HepG2 (cell line): ENCODE results near the gene CAP2. TPM values are rescaled to one million over a fixed set of nuclear protein-coding genes. Genes with fewer than 3 reads are reported as not detected.

Source experiments
- ARID4A ChIP-seq: sonication (generic); formaldehyde crosslinking; IDR thresholded peaks from 2 replicates; pipeline ENCODE4 v1.5.0; 2020; ENCODE audit warnings: mild to moderate bottlenecking, missing genetic modification reagents, borderline replicate concordance
- ARNTL ChIP-seq: sonication (generic); formaldehyde crosslinking; IDR thresholded peaks from 2 replicates; pipeline ENCODE4 v1.4.0; 2020; ENCODE audit warnings: mild to moderate bottlenecking, missing genetic modification reagents
- ERF ChIP-seq: IDR thresholded peaks from 2 replicates; pipeline ENCODE4 v1.6.1; 2018; ENCODE audit warnings: missing biosample characterization, missing genetic modification reagents
- FOXA3 ChIP-seq: IDR thresholded peaks from 2 replicates; pipeline ENCODE4 v1.6.1; 2016; ENCODE audit warnings: missing genetic modification reagents, missing compliant biosample characterization
- FOXP4 ChIP-seq: sonication (generic); formaldehyde crosslinking; IDR thresholded peaks from 2 replicates; pipeline ENCODE4 v1.4.0; 2020; ENCODE audit warnings: missing genetic modification reagents
- GATAD2A ChIP-seq: IDR thresholded peaks from 2 replicates; pipeline ENCODE4 v1.6.1; 2016
- HMGXB4 ChIP-seq, 2 experiments: sonication (generic) in 1 of 2; formaldehyde crosslinking in 1 of 2; IDR thresholded peaks; 2 replicates each; pipeline versions ENCODE4 v1.4.0 to v1.6.1; 2018 to 2020; ENCODE audit warnings: missing genetic modification reagents in 2 of 2, borderline replicate concordance in 1 of 2, low read depth in 1 of 2, mild to moderate bottlenecking in 1 of 2, missing biosample characterization in 1 of 2
- KMT2B ChIP-seq: IDR thresholded peaks from 2 replicates; pipeline ENCODE4 v1.6.1; 2016; ENCODE audit warnings: missing genetic modification reagents, missing compliant biosample characterization
- NR2C2 ChIP-seq: sonication (generic); formaldehyde crosslinking; IDR thresholded peaks from 2 replicates; pipeline ENCODE4 v1.4.0; 2020; ENCODE audit warnings: missing genetic modification reagents, mild to moderate bottlenecking, moderate library complexity, borderline replicate concordance
- SP5 ChIP-seq: IDR thresholded peaks from 2 replicates; pipeline ENCODE4 v1.6.1; 2016; ENCODE audit warnings: low read depth, borderline replicate concordance
- TFAP4 ChIP-seq: sonication (generic); IDR thresholded peaks from 2 replicates; pipeline ENCODE4 v1.6.1; 2016; ENCODE audit warnings: low read depth, borderline replicate concordance
- ZFAT ChIP-seq: sonication (generic); formaldehyde crosslinking; conservative IDR thresholded peaks from 2 replicates; pipeline ENCODE4 v1.8.1; 2023; ENCODE audit warnings: missing genetic modification reagents, inconsistent platforms
- ZNF263 ChIP-seq: sonication (generic); formaldehyde crosslinking; IDR thresholded peaks from 2 replicates; pipeline ENCODE4 v1.4.0; 2020; ENCODE audit warnings: missing genetic modification reagents
- ZNF331 ChIP-seq: sonication (generic); formaldehyde crosslinking; IDR thresholded peaks from 2 replicates; pipeline ENCODE4 v1.4.0; 2020; ENCODE audit warnings: missing genetic modification reagents
- ZNF430 ChIP-seq: sonication (generic); formaldehyde crosslinking; IDR thresholded peaks from 2 replicates; pipeline ENCODE4 v1.9.0; 2021; ENCODE audit warnings: mild to moderate bottlenecking, missing genetic modification reagents
- ZNF562 ChIP-seq: sonication (generic); formaldehyde crosslinking; IDR thresholded peaks from 2 replicates; pipeline ENCODE4 v1.8.0; 2022; ENCODE audit warnings: missing genetic modification reagents, borderline replicate concordance
- ZNF598 ChIP-seq: sonication (generic); formaldehyde crosslinking; IDR thresholded peaks from 2 replicates; pipeline ENCODE4 v1.5.1; 2020; ENCODE audit warnings: mild to moderate bottlenecking, missing genetic modification reagents, borderline replicate concordance
- ZNF746 ChIP-seq: sonication (generic); formaldehyde crosslinking; IDR thresholded peaks from 2 replicates; pipeline ENCODE4 v1.8.0; 2022; ENCODE audit warnings: mild to moderate bottlenecking, missing genetic modification reagents
- ZNF788 ChIP-seq: sonication (generic); formaldehyde crosslinking; IDR thresholded peaks from 2 replicates; pipeline ENCODE4 v1.5.0; 2020; ENCODE audit warnings: mild to moderate bottlenecking, missing genetic modification reagents, borderline replicate concordance
- polyA plus RNA-seq, 8 experiments: library from polyadenylated mRNA; depleted of rRNA in 3 of 8; stranded (reverse) in 7 of 8; unstranded in 1 of 8; fragments of >200 nt; fragmentation: Illumina TruSeq in 4 of 8; extraction: Trizol in 4 of 8; gene quantifications; 2 replicates each; pipeline versions ENCODE4 v1.2.1 to v1.2.3, GENCODE V29; 2011 to 2016; ENCODE audit warnings: low read depth in 4 of 8, missing spikeins in 1 of 8, mixed read lengths in 1 of 8; ENCODE audit not compliant: insufficient read depth in 1 of 8
- total RNA-seq, 5 experiments: library from RNA; depleted of rRNA; stranded (reverse); fragments of >200 nt; fragmentation: Illumina TruSeq; extraction: Trizol; gene quantifications; 2 replicates each; pipeline ENCODE4 v1.2.3, GENCODE V29; 2016; ENCODE audit warnings: low read depth in 1 of 5

CAP2 gene
- total and polyA plus RNA-seq, 2 of the 13 experiments (the other 11 are each of a cell fraction or from before 2014, with no cell fraction given), result 7.9 to 53.1 TPM

GRCh38 chr6:17392978-17393891 is at the start of gene CAP2 (continued):
- peak; percentile 69; the same call in 1 of the 2 replicates for TF ChIP-seq TFAP4
- peak; percentile 78 for TF ChIP-seq GATAD2A (CRISPR knock-in tag)
- peak; percentile 70; the same call in 1 of the 2 replicates for TF ChIP-seq KMT2B (CRISPR knock-in tag)
- TF ChIP-seq HMGXB4 (CRISPR knock-in tag; IDR thresholded peaks at IDR 0.05; ENCODE audit: borderline replicate concordance in 1 of 2, low read depth in 1 of 2), result peak in 1 of 2 experiments; percentile 56; a peak in 2 of 4 replicates
- peak; percentile 90 for TF ChIP-seq ZNF746 (CRISPR knock-in tag)
- TF ChIP-seq ZNF788 (CRISPR knock-in tag), result peak; percentile 32; the same call in 1 of the 2 replicates
- TF ChIP-seq ARNTL (CRISPR knock-in tag), result peak; percentile 53; the same call in 1 of the 2 replicates
- TF ChIP-seq ZNF598, result peak; percentile 76; the same call in 1 of the 2 replicates
- peak; percentile 2; the same call in 1 of the 2 replicates for TF ChIP-seq NR2C2 (CRISPR knock-in tag)
- peak; percentile 98 for TF ChIP-seq ZNF263 (CRISPR knock-in tag)
- 0 out of 2 replicates have a peak, but pooled peaks have one; percentile 20 for TF ChIP-seq ZNF331
- TF ChIP-seq ARID4A (CRISPR knock-in tag), result peak; percentile 70; the same call in 1 of the 2 replicates
- no peak for TF ChIP-seq ZFAT (CRISPR knock-in tag)
- TF ChIP-seq SP5 (CRISPR knock-in tag), result 0 out of 2 replicates have a peak, but pooled peaks have one; percentile 80
- TF ChIP-seq FOXA3 (CRISPR knock-in tag), result peak; percentile 26; the same call in 1 of the 2 replicates
- TF ChIP-seq ZNF562 (CRISPR knock-in tag), result peak; percentile 53; the same call in 1 of the 2 replicates
- peak; percentile 43; the same call in 1 of the 2 replicates for TF ChIP-seq ERF (CRISPR knock-in tag)
- 0 out of 2 replicates have a peak, but pooled peaks have one; percentile 26 for TF ChIP-seq FOXP4 (CRISPR knock-in tag)
- TF ChIP-seq ZNF430, result peak; percentile 33; the same call in 1 of the 2 replicates
